PFSK-1 (cell line): ENCODE results near the gene C1QTNF5.

ENCODE experiments used
- FOXP2 ChIP-seq: optimal IDR thresholded peaks from 2 replicates; pipeline ENCODE3; 2011; ENCODE audit warnings: borderline replicate concordance, control low read depth, inconsistent platforms; ENCODE audit not compliant: insufficient read depth; ENCODE audit errors: extremely low read length, extremely low read depth
- POLR2AphosphoS5 ChIP-seq: IDR thresholded peaks from 2 replicates; pipeline ENCODE4 v1.6.1; 2012; ENCODE audit warnings: low read depth, mild to moderate bottlenecking, control low read depth, low read length, moderate library complexity
- SIN3A ChIP-seq: IDR thresholded peaks from 2 replicates; pipeline ENCODE4 v1.6.1; 2012; ENCODE audit warnings: mild to moderate bottlenecking, low read length, moderate library complexity, borderline replicate concordance; ENCODE audit not compliant: insufficient read depth
- TAF1 ChIP-seq: IDR thresholded peaks from 2 replicates; pipeline ENCODE4 v1.6.1; 2012; ENCODE audit warnings: low read length, control low read depth, borderline replicate concordance; ENCODE audit not compliant: insufficient read depth
- TF ChIP-seq, protein P1 (sequence below), 2 experiments: IDR thresholded peaks; 2 replicates each; pipeline versions ENCODE4 v1.6.1 to v1.8.0; 2011 to 2012; ENCODE audit warnings: low read depth in 2 of 2, low read length in 2 of 2, control low read depth in 1 of 2, inconsistent platforms in 1 of 2, mild to moderate bottlenecking in 1 of 2, moderate library complexity in 1 of 2; ENCODE audit not compliant: insufficient read depth in 1 of 2

The C1QTNF5 gene

DNA sequence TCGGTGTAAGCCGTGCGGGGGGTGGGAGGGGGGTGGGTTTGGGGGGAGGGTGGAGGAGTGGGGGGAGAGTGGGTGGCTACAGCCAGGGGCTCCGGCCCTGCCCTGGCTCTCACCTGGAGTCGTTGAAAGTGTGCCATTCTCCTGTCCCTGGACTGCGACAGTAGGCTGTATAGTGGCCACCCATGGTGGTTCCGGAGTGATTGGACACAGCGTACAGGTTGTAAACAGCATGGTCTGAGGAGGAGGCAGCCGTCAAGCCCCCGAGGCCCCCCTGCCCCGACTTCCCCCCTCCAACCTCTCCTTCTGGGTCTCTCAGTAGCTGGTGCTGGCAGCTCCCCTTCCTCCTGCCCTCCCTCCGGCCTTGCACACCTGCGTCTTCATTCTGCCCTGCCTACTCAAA lies 16.4 kb upstream of the C1QTNF5 start:
- TF ChIP-seq POLR2AphosphoS5, result no peak

- TF ChIP-seq, protein P1, sequence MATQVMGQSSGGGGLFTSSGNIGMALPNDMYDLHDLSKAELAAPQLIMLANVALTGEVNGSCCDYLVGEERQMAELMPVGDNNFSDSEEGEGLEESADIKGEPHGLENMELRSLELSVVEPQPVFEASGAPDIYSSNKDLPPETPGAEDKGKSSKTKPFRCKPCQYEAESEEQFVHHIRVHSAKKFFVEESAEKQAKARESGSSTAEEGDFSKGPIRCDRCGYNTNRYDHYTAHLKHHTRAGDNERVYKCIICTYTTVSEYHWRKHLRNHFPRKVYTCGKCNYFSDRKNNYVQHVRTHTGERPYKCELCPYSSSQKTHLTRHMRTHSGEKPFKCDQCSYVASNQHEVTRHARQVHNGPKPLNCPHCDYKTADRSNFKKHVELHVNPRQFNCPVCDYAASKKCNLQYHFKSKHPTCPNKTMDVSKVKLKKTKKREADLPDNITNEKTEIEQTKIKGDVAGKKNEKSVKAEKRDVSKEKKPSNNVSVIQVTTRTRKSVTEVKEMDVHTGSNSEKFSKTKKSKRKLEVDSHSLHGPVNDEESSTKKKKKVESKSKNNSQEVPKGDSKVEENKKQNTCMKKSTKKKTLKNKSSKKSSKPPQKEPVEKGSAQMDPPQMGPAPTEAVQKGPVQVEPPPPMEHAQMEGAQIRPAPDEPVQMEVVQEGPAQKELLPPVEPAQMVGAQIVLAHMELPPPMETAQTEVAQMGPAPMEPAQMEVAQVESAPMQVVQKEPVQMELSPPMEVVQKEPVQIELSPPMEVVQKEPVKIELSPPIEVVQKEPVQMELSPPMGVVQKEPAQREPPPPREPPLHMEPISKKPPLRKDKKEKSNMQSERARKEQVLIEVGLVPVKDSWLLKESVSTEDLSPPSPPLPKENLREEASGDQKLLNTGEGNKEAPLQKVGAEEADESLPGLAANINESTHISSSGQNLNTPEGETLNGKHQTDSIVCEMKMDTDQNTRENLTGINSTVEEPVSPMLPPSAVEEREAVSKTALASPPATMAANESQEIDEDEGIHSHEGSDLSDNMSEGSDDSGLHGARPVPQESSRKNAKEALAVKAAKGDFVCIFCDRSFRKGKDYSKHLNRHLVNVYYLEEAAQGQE (IDR thresholded peaks at IDR 0.05; ENCODE audit: insufficient read depth in 1 of 2, low read depth in 2 of 2, low read length in 2 of 2), result no peak
- peak; percentile 84 for TF ChIP-seq FOXP2
Observed at GRCh38 chr11:119356349-119357031, 15.8 kb upstream of the C1QTNF5 start.

- TF ChIP-seq TAF1 (no peak), POLR2AphosphoS5 (no peak), FOXP2 (no peak)
- TF ChIP-seq, protein P1 (IDR thresholded peaks at IDR 0.05; ENCODE audit: insufficient read depth in 1 of 2, low read depth in 2 of 2, low read length in 2 of 2), result no peak
Observed at GRCh38 chr11:119355091-119355843, 14.6 kb upstream of the C1QTNF5 start.

DNA sequence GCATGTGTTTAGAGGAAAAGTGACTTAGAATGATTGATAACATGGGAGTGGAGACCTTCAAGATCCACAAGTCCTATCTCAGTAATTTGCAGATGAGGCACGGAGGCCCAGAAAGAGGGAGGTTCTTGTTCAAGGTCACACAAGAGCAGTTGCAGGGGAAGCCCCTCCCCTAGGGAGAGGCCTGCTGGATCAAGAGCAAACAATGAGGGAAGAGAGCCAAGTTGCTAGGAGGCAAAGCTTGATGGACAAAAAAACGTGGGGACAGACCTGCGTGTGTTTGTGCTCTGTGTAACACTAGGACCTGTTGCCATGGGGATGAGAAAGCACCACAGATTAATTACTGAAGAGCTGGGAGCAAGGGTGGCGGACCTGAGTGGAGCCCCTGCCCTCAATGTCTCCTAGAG lies 12.2 kb upstream of the C1QTNF5 start:
- TF ChIP-seq SIN3A, result no peak
- no peak for TF ChIP-seq TAF1
- no peak for TF ChIP-seq FOXP2
- no peak for TF ChIP-seq POLR2AphosphoS5
- TF ChIP-seq, protein P1 (IDR thresholded peaks at IDR 0.05; ENCODE audit: insufficient read depth in 1 of 2, low read depth in 2 of 2, low read length in 2 of 2), result no peak

DNA sequence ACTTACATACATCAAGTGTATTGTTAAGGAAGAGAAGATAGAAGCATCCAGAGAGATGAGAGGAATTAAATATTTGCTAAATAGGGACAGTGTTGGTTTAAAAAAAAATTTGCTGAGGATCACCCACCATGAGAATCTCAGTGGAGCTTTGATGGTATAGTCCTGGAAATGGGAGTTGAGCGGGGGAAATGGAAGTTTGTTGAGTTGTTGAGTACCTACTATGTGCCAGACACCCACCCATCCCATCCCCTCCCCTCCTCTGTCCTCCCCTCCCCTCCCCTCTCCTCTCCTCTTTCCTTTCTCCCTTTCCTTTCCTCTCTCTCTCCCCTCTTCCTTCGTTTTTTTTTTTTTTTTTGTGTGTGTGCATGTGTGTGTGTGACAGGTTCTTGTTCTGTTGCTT lies 10.5 kb upstream of the C1QTNF5 start:
- TF ChIP-seq SIN3A (no peak), POLR2AphosphoS5 (no peak)

- TF ChIP-seq TAF1 (no peak), POLR2AphosphoS5 (no peak), SIN3A (no peak), FOXP2 (no peak)
- TF ChIP-seq, protein P1 (IDR thresholded peaks at IDR 0.05; ENCODE audit: insufficient read depth in 1 of 2, low read depth in 2 of 2, low read length in 2 of 2), result no peak
Observed at GRCh38 chr11:119350302-119350701, 9.6 kb upstream of the C1QTNF5 start.
